OCI-LY3 (cell line): ENCODE results near the gene PHLDB2.

Experiments used
- CTCF ChIP-seq: fragments of 200-600, 300-600 bp; sonication (generic); IDR thresholded peaks from 2 replicates; pipeline ENCODE4 v1.5.1; 2014; ENCODE audit warnings: antibody characterized with exemption, low read length, low read depth
- EZH2phosphoT487 ChIP-seq: fragments of 200-600 bp; shearing (Covaris generic); IDR thresholded peaks from 2 replicates; pipeline ENCODE4 v1.6.1; 2018; ENCODE audit warnings: antibody characterized with exemption, mixed run types, low read depth

GRCh38 chr3:111838133-111838532 is 20.9 kb upstream of the PHLDB2 start:
- TF ChIP-seq CTCF, result no peak
- TF ChIP-seq EZH2phosphoT487, result no peak
